Peyer's patch (tissue), 4 donors: Measurements from ENCODE around the gene TAF13.

ENCODE experiments used
- CTCF ChIP-seq, 6 experiments: fragments of 450-650 bp in 4 of 6; fragments of 200-600 bp in 2 of 6; sonication (generic) in 1 of 6; IDR thresholded peaks; one replicate each; pipeline ENCODE4 v1.5.1; 2017 to 2019; ENCODE audit warnings: antibody characterized with exemption in 6 of 6, mild to moderate bottlenecking in 3 of 6, moderate library complexity in 1 of 6
- POLR2A ChIP-seq, 2 donors: fragments of 450-650 bp; IDR thresholded peaks; one replicate each; pipeline ENCODE4 v1.5.1; 2017; ENCODE audit warnings: antibody characterized with exemption in 2 of 2, mild to moderate bottlenecking in 2 of 2, moderate library complexity in 2 of 2

- no peak for TF ChIP-seq CTCF (IDR thresholded peaks at IDR 0.05)
- no peak for TF ChIP-seq POLR2A (IDR thresholded peaks at IDR 0.05)
These were observed 19.7 kb downstream of the TAF13 start for GRCh38 chr1:109056064-109056463.
